Colonic mucosa (tissue), 4 donors: ENCODE results near the gene POU2AF1. TPM values are rescaled to one million over a fixed set of nuclear protein-coding genes. Genes with fewer than 3 reads are reported as not detected.

ENCODE experiments used
- DNase-seq: peaks from one replicate; pipeline ENCODE4 v3.0.0-alpha.2; 2020
- H3K27ac ChIP-seq: fragments of 200-600 bp; one replicate; pipeline ENCODE4 v1.8.0; 2021
- H3K27me3 ChIP-seq: fragments of 200-600 bp; one replicate; pipeline ENCODE4 v1.8.0; 2021
- H3K36me3 ChIP-seq: fragments of 200-600 bp; one replicate; pipeline ENCODE4 v1.8.0; 2021
- H3K4me1 ChIP-seq: fragments of 200-600 bp; one replicate; pipeline ENCODE4 v1.8.0; 2021; ENCODE audit warnings: mild to moderate bottlenecking
- H3K4me3 ChIP-seq: fragments of 200-600 bp; one replicate; pipeline ENCODE4 v1.8.0; 2021
- H3K9ac ChIP-seq, 2 donors: one replicate each; pipeline ENCODE4 v1.7.0; 2013; ENCODE audit warnings: control low read depth in 2 of 2, low read depth in 2 of 2, low read length in 2 of 2
- H3K9me3 ChIP-seq: fragments of 200-600 bp; one replicate; pipeline ENCODE4 v1.8.0; 2021
- intact Hi-C: fragments of 100-400 bp; cut with DNase I; formaldehyde crosslinking; loops from one replicate; pipeline ENCODE4 v1.14.1; 2022
- total RNA-seq, 2 donors: library from RNA; stranded (reverse); fragmentation: NEBNext Ultra II Directional in 1 of 2; extraction: Animal tissue kit (Norgen Biotek cat#: 25700) in 1 of 2; gene quantifications; one replicate each; pipeline ENCODE4 v1.2.1, GENCODE V29; 2021
- TF ChIP-seq, protein P1 (sequence below): fragments of 200-600 bp; IDR thresholded peaks from one replicate; pipeline ENCODE4 v1.8.0; 2022; ENCODE audit warnings: antibody characterized with exemption, mild to moderate bottlenecking
- donor health status: healthy.
- donor health status: DM: no; HTN: no; CAD: no.
- donor health status: DM: no; HTN: no; CAD: no.

POU2AF1 gene
- total RNA-seq, 2 donors from 2014 or later, result 3.1 to 3.7 TPM

DNA sequence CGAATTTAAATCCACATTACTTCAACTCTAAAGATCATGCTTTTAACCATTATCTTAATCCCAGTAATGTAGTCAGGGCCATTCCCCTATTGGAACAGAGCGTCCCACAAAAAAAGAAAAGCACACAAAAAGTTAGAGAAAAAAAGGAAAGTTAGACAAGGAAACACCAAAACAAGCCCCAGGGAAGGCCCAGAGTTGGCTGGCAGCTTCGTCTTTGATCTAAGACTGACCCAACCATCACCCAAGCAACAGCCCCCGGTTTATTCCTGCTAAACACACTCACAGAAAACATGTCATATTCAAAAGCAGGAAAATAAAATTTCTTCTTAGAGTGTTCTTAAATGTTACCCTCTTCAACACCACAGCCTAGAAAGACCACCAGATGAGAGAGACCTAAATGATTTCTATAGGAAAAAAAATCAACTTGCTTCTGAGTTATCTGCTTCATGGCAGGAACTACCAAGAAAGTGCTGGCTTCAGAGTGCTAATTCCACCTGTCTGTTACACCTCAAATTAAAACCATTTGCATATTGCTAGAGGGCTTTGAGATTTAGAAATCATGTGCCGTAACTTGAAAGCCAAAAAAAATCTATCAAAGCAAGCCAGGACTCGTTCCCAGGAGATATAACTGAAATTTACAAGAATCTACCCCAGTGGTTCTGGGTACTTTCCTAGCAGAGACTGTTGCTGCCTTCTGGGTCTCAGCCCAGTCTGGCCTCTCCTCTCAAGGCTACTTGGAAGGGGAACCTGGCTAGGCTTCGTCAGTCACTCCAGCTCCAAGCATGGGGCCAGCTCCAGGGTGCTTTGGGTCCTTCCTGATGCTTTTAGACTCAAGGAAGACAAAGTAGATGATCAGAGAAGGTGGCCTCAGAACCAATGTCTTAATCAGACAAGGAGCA is 49.5 kb downstream of the POU2AF1 start:
- Histone ChIP-seq H3K36me3 (no peaks in the 10 kb centered on the region), H3K27ac (no peak overlapping the region), H3K9me3 (no peaks in the 10 kb centered on the region), H3K4me1 (peaks cover 4% of the 10 kb centered on the region), H3K4me3 (no peak overlapping the region), H3K27me3 (no peaks in the 10 kb centered on the region), H3K9ac (no peak overlapping the region)
- DNase-seq, result no peak
- TF ChIP-seq, protein P1, sequence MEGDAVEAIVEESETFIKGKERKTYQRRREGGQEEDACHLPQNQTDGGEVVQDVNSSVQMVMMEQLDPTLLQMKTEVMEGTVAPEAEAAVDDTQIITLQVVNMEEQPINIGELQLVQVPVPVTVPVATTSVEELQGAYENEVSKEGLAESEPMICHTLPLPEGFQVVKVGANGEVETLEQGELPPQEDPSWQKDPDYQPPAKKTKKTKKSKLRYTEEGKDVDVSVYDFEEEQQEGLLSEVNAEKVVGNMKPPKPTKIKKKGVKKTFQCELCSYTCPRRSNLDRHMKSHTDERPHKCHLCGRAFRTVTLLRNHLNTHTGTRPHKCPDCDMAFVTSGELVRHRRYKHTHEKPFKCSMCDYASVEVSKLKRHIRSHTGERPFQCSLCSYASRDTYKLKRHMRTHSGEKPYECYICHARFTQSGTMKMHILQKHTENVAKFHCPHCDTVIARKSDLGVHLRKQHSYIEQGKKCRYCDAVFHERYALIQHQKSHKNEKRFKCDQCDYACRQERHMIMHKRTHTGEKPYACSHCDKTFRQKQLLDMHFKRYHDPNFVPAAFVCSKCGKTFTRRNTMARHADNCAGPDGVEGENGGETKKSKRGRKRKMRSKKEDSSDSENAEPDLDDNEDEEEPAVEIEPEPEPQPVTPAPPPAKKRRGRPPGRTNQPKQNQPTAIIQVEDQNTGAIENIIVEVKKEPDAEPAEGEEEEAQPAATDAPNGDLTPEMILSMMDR, result no peak
- intact Hi-C loops, result no loop called here

- H3K9ac ChIP-seq, result no peak overlapping the region
Observed at GRCh38 chr11:111327908-111328624, 51.0 kb downstream of the POU2AF1 start.

DNA sequence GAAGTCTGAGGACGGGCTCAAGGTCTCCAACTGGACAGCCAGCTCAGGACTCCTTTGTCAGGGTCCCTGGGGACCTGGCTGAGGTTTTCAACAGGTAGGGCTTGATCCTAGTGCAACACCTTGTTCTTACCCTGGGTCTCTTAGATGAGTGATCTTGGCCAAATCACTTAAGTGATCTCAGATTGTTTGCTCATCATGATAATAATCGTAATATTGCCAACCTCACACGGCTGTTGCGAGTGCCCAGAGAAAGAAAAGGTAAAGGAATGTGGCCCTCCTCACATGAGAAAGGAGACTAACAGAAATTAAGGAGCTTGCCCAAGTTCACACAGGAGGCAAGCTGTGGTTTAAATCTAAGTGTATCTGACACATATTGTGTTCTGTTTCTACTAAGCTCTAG is 52.3 kb downstream of the POU2AF1 start:
- Histone ChIP-seq H3K27me3 (no peaks in the 10 kb centered on the region), H3K36me3 (no peaks in the 10 kb centered on the region), H3K9me3 (no peaks in the 10 kb centered on the region), H3K4me1 (no peaks in the 10 kb centered on the region), H3K4me3 (no peak overlapping the region), H3K27ac (no peak overlapping the region), H3K9ac (no peak overlapping the region)
- intact Hi-C loops, result no loop called here
- TF ChIP-seq, protein P1, result no peak
- no peak for DNase-seq

More at GRCh38 chr11:111327908-111328624, 51.0 kb downstream of the POU2AF1 start:
- TF ChIP-seq, protein P1, result no peak
- H3K4me1 ChIP-seq, result no peaks in the 10 kb centered on the region
- intact Hi-C loops, result no loop called here
- H3K27me3 ChIP-seq, result no peaks in the 10 kb centered on the region
- no peaks in the 10 kb centered on the region for H3K36me3 ChIP-seq
- H3K27ac ChIP-seq, result no peak overlapping the region
- H3K9me3 ChIP-seq, result no peaks in the 10 kb centered on the region
- no peak overlapping the region for H3K4me3 ChIP-seq
- no peak for DNase-seq

- Histone ChIP-seq H3K4me1 (no peaks in the 10 kb centered on the region), H3K27ac (no peak overlapping the region), H3K9ac (no peak overlapping the region), H3K36me3 (no peaks in the 10 kb centered on the region), H3K9me3 (no peaks in the 10 kb centered on the region), H3K27me3 (no peaks in the 10 kb centered on the region), H3K4me3 (no peak overlapping the region)
- intact Hi-C loops, result no loop called here
- TF ChIP-seq, protein P1, result no peak
- no peak for DNase-seq
Observed at GRCh38 chr11:111325259-111325658, 53.8 kb downstream of the POU2AF1 start.

DNA sequence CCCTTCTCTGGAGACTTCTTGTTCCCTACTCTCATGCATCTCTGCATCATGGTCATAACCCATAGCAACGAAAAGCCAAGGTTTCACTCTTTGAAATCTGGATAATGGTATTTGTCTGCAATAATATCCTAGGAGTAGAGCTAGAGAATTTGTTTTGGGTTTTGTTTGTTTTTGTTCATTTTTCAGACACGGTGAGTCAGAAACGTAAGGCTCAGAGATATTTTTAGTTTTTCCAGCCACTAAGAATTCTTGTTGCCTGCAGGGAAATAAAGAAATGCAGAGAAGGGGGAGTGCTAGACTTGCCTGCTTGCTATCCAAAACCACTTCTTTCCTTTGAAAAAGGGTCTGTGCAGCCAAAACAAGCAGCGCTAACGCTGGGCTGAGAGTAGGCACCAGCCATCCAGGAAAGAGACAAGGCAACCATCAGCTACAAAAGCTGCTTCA is 54.8 kb downstream of the POU2AF1 start:
- H3K27ac ChIP-seq, result no peak overlapping the region
- no peak overlapping the region for H3K4me3 ChIP-seq
- TF ChIP-seq, protein P1, result no peak
- DNase-seq, result no peak
- no peaks in the 10 kb centered on the region for H3K9me3 ChIP-seq
- no peaks in the 10 kb centered on the region for H3K27me3 ChIP-seq
- no peaks in the 10 kb centered on the region for H3K36me3 ChIP-seq
- intact Hi-C loops, result no loop called here
- no peak overlapping the region for H3K9ac ChIP-seq
- H3K4me1 ChIP-seq, result no peaks in the 10 kb centered on the region
